ENCODE data around the gene ADRA2B. TPM values are rescaled to one million over a fixed set of nuclear protein-coding genes. Genes with fewer than 3 reads are reported as not detected.

Gene ADRA2B
- total RNA-seq, 1 experiment from 2014 or later, result 2.7 TPM

DNA sequence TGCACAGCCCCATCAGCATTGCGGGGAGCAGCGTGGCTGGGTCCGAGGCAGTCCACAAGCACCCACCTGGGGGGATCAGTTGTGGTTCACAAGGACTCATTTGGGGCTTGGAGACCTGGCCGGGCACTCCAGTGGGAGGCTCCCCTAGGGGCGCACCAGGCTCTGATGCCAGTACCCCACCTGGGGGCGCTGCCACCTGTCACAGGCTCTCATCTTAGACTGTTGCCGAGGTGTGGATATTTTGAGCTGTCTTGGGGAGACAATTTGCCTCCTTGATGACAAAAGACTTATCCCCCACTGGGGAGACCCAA lies 3.0 kb downstream of the ADRA2B start:
- Histone ChIP-seq H2BK120ac (ENCODE audit: low read depth, low read length, poor library complexity, severe bottlenecking) (no peak overlapping the region), H3K79me2 (ENCODE audit: insufficient read depth, low read length) (no peaks in the 10 kb centered on the region), H3K18ac (ENCODE audit: insufficient read length, low read depth, low read length) (no peak overlapping the region), H3K9ac (ENCODE audit: extremely low read depth, insufficient read length, low read length) (no peak overlapping the region), H3K14ac (ENCODE audit: insufficient read depth, low read length) (no peak overlapping the region), H3K4me2 (ENCODE audit: insufficient read depth, insufficient read length, low read length) (no peak overlapping the region), H2AFZ (ENCODE audit: low read length) (no peak overlapping the region), H3K4me1 (ENCODE audit: insufficient read depth, low read length) (peaks cover 6% of the 10 kb centered on the region; the same call in 1 of the 2 replicates), H4K20me1 (ENCODE audit: control insufficient read depth, insufficient read depth, insufficient read length) (no peaks in the 10 kb centered on the region), H2BK15ac (ENCODE audit: low read depth, low read length) (no peak overlapping the region), H2AK5ac (ENCODE audit: insufficient read length, low read length) (no peak overlapping the region), H3K56ac (ENCODE audit: insufficient read length, low read depth, low read length) (no peak overlapping the region), H2BK20ac (ENCODE audit: low read depth, low read length, poor library complexity, severe bottlenecking) (no peak overlapping the region), H3K23me2 (ENCODE audit: insufficient read length, low read depth, low read length, poor library complexity, severe bottlenecking) (peaks cover 9% of the 10 kb centered on the region), H3K27ac (ENCODE audit: insufficient read length, low read depth, low read length) (no peak overlapping the region), H4K91ac (ENCODE audit: insufficient read length, low read depth, low read length) (no peak overlapping the region), H4K8ac (replicated peaks; ENCODE audit: insufficient read length, low read depth, low read length) (no peak overlapping the region), H3K27me3 (ENCODE audit: insufficient read depth, low read length) (no peaks in the 10 kb centered on the region; the same call in 1 of the 2 replicates), H3K4ac (ENCODE audit: low read depth, low read length) (no peak overlapping the region), H3K79me1 (ENCODE audit: insufficient read depth, low read depth, low read length, poor library complexity, severe bottlenecking) (no peaks in the 10 kb centered on the region), H3K23ac (ENCODE audit: insufficient read length, low read depth, low read length) (no peak overlapping the region), H3T11ph (ENCODE audit: low read length) (no peak overlapping the region), H3K9me3 (ENCODE audit: control insufficient read depth, low read depth, low read length) (no peaks in the 10 kb centered on the region), H2BK5ac (ENCODE audit: insufficient read length, low read length) (no peak overlapping the region), H4K5ac (ENCODE audit: insufficient read length, low read depth, low read length) (no peak overlapping the region), H2BK12ac (ENCODE audit: insufficient read length, low read depth, low read length) (no peak overlapping the region)
- Mint-ChIP-seq H3K36me3 (ENCODE audit: insufficient read depth in 1 of 3, low read depth in 3 of 3) (peaks cover 0 to 8% (median 8%) of the 10 kb centered on the region in 3 experiments; a peak in 4 of 7 replicates), H3K4me1 (peaks cover 27 to 44% of the 10 kb centered on the region in 2 experiments), H3K9me3 (peaks cover 2 to 4% of the 10 kb centered on the region in 2 experiments; a peak in 2 of 5 replicates), H3K27ac (no peak overlapping the region), H3K4me3 (no peak overlapping the region), H3K27me3 (ENCODE audit: low read depth) (peaks cover 36% of the 10 kb centered on the region)
- no peak for DNase-seq
- WGBS (ENCODE audit: extremely low coverage, insufficient read length, low lambda C conversion rate), result no CpG with 5 or more reads among the region's 7 CpGs
- TF ChIP-seq, protein P1, sequence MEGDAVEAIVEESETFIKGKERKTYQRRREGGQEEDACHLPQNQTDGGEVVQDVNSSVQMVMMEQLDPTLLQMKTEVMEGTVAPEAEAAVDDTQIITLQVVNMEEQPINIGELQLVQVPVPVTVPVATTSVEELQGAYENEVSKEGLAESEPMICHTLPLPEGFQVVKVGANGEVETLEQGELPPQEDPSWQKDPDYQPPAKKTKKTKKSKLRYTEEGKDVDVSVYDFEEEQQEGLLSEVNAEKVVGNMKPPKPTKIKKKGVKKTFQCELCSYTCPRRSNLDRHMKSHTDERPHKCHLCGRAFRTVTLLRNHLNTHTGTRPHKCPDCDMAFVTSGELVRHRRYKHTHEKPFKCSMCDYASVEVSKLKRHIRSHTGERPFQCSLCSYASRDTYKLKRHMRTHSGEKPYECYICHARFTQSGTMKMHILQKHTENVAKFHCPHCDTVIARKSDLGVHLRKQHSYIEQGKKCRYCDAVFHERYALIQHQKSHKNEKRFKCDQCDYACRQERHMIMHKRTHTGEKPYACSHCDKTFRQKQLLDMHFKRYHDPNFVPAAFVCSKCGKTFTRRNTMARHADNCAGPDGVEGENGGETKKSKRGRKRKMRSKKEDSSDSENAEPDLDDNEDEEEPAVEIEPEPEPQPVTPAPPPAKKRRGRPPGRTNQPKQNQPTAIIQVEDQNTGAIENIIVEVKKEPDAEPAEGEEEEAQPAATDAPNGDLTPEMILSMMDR (conservative IDR thresholded peaks at IDR 0.05), result peak; percentile 64

Data from H9 (cell line).